Esophagus muscularis mucosa (tissue), 4 donors: Measurements from ENCODE around the gene SLC12A9. TPM values are rescaled to one million over a fixed set of nuclear protein-coding genes. Genes with fewer than 3 reads are reported as not detected.
A peak's percentile ranks its signal among the peaks of the same experiment; 100 is the strongest.

Source experiments
- DNase-seq: peaks from one replicate; pipeline ENCODE4 v3.0.0-alpha.2; 2017; ENCODE audit errors: extremely low spot score
- H3K27ac ChIP-seq, 4 donors: fragments of 200-600 bp; sonication (generic); replicated peaks in 1 of 4; 1 replicate in 3 of 4; 2 replicates in 1 of 4; pipeline ENCODE4 v1.5.1; 2016 to 2019; ENCODE audit warnings: mild to moderate bottlenecking in 1 of 4
- H3K27me3 ChIP-seq, 4 donors: fragments of 200-600 bp; sonication (generic); one replicate each; pipeline versions ENCODE4 v1.5.1 to v1.6.0; 2016 to 2019
- H3K36me3 ChIP-seq, 4 donors: fragments of 200-600 bp; sonication (generic); one replicate each; pipeline ENCODE4 v1.5.1; 2016 to 2019
- H3K4me1 ChIP-seq, 4 donors: fragments of 200-600 bp; sonication (generic); one replicate each; pipeline ENCODE4 v1.5.1; 2016 to 2019
- H3K4me3 ChIP-seq, 4 donors: fragments of 200-600 bp; sonication (generic); 1 replicate in 2 of 4; 2 replicates in 2 of 4; pipeline ENCODE4 v1.5.1; 2016 to 2019; ENCODE audit warnings: mild to moderate bottlenecking in 4 of 4, moderate library complexity in 1 of 4
- H3K9me3 ChIP-seq, 4 donors: fragments of 200-600 bp; sonication (generic); 1 replicate in 3 of 4; 2 replicates in 1 of 4; pipeline ENCODE4 v1.5.1; 2016 to 2019
- CTCF ChIP-seq, 3 experiments: fragments of 200-600 bp in 2 of 3; fragments of 450-650 bp in 1 of 3; sonication (generic) in 2 of 3; IDR thresholded peaks; one replicate each; pipeline ENCODE4 v1.5.1; 2017 to 2019; ENCODE audit warnings: antibody characterized with exemption in 3 of 3, mild to moderate bottlenecking in 2 of 3, moderate library complexity in 1 of 3
- EP300 ChIP-seq: sonication (generic); formaldehyde crosslinking; IDR thresholded peaks from one replicate; pipeline ENCODE4 v1.6.1; 2017; ENCODE audit warnings: antibody characterized with exemption
- POLR2A ChIP-seq: fragments of 450-650 bp; IDR thresholded peaks from one replicate; pipeline ENCODE4 v1.6.1; 2017; ENCODE audit warnings: antibody characterized with exemption, moderate library complexity, mild to moderate bottlenecking, low read depth
- POLR2AphosphoS5 ChIP-seq, 2 donors: sonication (generic); formaldehyde crosslinking; IDR thresholded peaks; one replicate each; pipeline ENCODE4 v1.6.1; 2017; ENCODE audit warnings: antibody characterized with exemption in 2 of 2
- WGBS: methylation state at CpG from one replicate; pipeline ENCODE4 v1.1.5; 2018; 5-methylcytosine and 5-hydroxymethylcytosine counted together
- intact Hi-C: fragments of 100-400 bp; cut with DNase I; formaldehyde crosslinking; loops from one replicate; pipeline ENCODE4 v1.15.1; 2023
- total RNA-seq, 4 donors: library from RNA; depleted of rRNA; stranded (reverse); fragments of >200 nt; gene quantifications; one replicate each; pipeline versions ENCODE4 v1.1.0 to v1.2.1, GENCODE V29; 2016

SLC12A9 gene
- total RNA-seq, 4 donors from 2014 or later: 15.0 to 26.0 (median 19.9) TPM

DNA sequence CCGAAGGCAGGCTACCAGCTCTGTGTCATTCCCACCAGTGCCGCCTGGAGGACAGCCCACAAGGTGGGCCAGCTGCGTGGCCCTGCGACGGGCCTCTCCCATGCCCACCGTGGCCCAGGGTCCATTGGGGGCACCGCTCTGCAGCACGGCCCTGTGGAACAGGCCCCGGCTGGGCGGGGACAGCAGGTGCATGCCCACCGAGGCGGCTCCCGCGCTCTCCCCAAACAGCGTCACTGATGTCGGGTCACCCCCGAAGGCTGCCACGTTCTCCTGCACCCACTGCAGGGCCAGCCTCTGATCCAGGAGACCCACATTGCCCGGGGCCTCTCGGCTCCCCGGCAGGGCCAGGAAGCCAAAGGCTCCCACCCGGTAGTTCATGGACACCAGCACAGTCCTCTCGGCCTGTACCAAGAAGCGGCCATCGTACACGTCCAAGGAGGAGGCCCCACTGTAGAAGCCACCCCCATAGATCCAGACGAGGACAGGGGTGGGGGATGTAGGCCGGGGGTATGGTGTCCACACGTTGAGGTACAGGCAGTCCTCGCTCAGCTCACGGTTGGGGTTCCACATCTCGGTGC lies 40.9 kb downstream of the SLC12A9 start:
- no peak for DNase-seq
- Histone ChIP-seq H3K4me1 (peaks cover 44 to 61% (median 57%) of the 10 kb centered on the region in 4 donors), H3K9me3 (no peaks in the 10 kb centered on the region), H3K27ac (no peak overlapping the region), H3K36me3 (peaks cover 0 to 5% (median 4%) of the 10 kb centered on the region in 4 donors), H3K4me3 (no peak overlapping the region), H3K27me3 (peaks cover 11 to 55% (median 31%) of the 10 kb centered on the region in 4 donors)
- intact Hi-C loops: no loop called here
- no peak for TF ChIP-seq EP300
- 86% methylated on average over 14 of the region's 32 CpGs for WGBS

- H3K27me3 ChIP-seq: peaks cover 11 to 62% (median 31%) of the 10 kb centered on the region in 4 donors
- peak overlapping the region in 3 of 4 donors; percentile 51 to 63 (median 52) for H3K4me3 ChIP-seq
- H3K36me3 ChIP-seq: no peaks in the 10 kb centered on the region
- no peaks in the 10 kb centered on the region for H3K9me3 ChIP-seq
- TF ChIP-seq POLR2A (no peak), EP300 (no peak), POLR2AphosphoS5 (IDR thresholded peaks at IDR 0.05) (no peak), CTCF (IDR thresholded peaks at IDR 0.05) (no peak)
- H3K4me1 ChIP-seq: peaks cover 37 to 54% (median 50%) of the 10 kb centered on the region in 4 donors
- no peak overlapping the region for H3K27ac ChIP-seq
- DNase-seq: no peak
- intact Hi-C loops: loop anchor here (2.0 kb wide), 1 partner anchor 165 kb away; no protein-coding TSS in a partner anchor
- WGBS: 53% methylated on average over 35 of the region's 40 CpGs
Measured at GRCh38 chr7:100893910-100894721, 41.6 kb downstream of the SLC12A9 start.

GRCh38 chr7:100894860-100895700 lies 42.6 kb downstream of the SLC12A9 start:
- Histone ChIP-seq H3K27ac (peak overlapping the region in 2 of 4 donors; percentile 17 to 28), H3K9me3 (no peaks in the 10 kb centered on the region), H3K27me3 (peaks cover 11 to 71% (median 31%) of the 10 kb centered on the region in 4 donors), H3K36me3 (no peaks in the 10 kb centered on the region), H3K4me3 (peak overlapping the region; percentile 51 to 63 (median 52)), H3K4me1 (peaks cover 36 to 48% (median 44%) of the 10 kb centered on the region in 4 donors)
- intact Hi-C loops: loop anchor here (2.0 to 5.0 kb wide), 2 partner anchors 164 to 182 kb away; no protein-coding TSS in a partner anchor
- 0% methylated on average over 2 of the region's 83 CpGs for WGBS
- TF ChIP-seq CTCF (IDR thresholded peaks at IDR 0.05) (peak; percentile 67 to 85 (median 68)), EP300 (no peak)
- no peak for DNase-seq

DNA sequence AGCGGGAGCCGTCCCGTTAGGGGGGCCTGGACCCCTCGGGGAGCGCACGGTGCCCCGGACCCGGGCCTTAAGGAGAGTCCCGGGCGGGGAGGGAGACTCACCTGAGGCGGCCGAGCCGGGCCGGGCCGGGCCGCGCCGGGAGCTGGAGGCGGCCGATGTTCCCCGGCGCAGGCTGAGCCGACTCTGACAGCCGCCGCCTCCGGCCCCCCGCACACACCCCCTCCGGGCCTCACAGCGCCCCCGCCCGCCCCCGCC lies 43.1 kb downstream of the SLC12A9 start, which contains the start of gene ACHE:
Gene ACHE (minus strand): TSS at position 188 of the 255 bp plus-strand sequence. CDS start 1,656 bp downstream, outside the sequence.
- intact Hi-C loops: loop anchor here (2.0 to 5.0 kb wide), 2 partner anchors 163 to 182 kb away; no protein-coding TSS in a partner anchor
- H3K27ac ChIP-seq: peak within 1 kb of the TSS in 2 of 4 donors; percentile 17 to 28
- H3K9me3 ChIP-seq: no peaks in the 10 kb centered on the region
- WGBS: no CpG with 5 or more reads among the region's 32 CpGs
- H3K27me3 ChIP-seq: peaks cover 11 to 77% (median 31%) of the 10 kb centered on the region in 4 donors
- peak within 1 kb of the TSS; percentile 51 to 63 (median 52) for H3K4me3 ChIP-seq
- TF ChIP-seq POLR2A (no peak), EP300 (no peak), CTCF (IDR thresholded peaks at IDR 0.05) (no peak), POLR2AphosphoS5 (IDR thresholded peaks at IDR 0.05) (no peak)
- no peaks in the 10 kb centered on the region for H3K36me3 ChIP-seq
- peaks cover 32 to 42% (median 39%) of the 10 kb centered on the region in 4 donors for H3K4me1 ChIP-seq
- DNase-seq: no peak
